Activated naive CD8-positive, alpha-beta T cell treated with anti-CD3 and anti-CD28 coated beads, Interleukin-2, amount 50 U/mL, for 24 hours (primary cell): ENCODE measurements around the gene ACCSL.

ENCODE experiments used
- ATAC-seq: fragments of 150-1000 bp; cut with Tn5 transposase; one replicate; pipeline ENCODE4 v1.10.0; 2021
- DNase-seq: peaks from one replicate; pipeline ENCODE4 v3.0.0; 2021
- H3K27ac Mint-ChIP-seq: one replicate; pipeline ENCODE4 v1.8.0; 2021; ENCODE audit warnings: mild to moderate bottlenecking, mixed read lengths
- H3K27me3 Mint-ChIP-seq: one replicate; pipeline ENCODE4 v1.8.0; 2021; ENCODE audit warnings: mixed read lengths
- H3K36me3 Mint-ChIP-seq: one replicate; pipeline ENCODE4 v1.8.0; 2021; ENCODE audit warnings: low read depth, mixed read lengths
- H3K4me1 Mint-ChIP-seq: one replicate; pipeline ENCODE4 v1.8.0; 2021; ENCODE audit warnings: mixed read lengths
- H3K4me3 Mint-ChIP-seq: one replicate; pipeline ENCODE4 v1.8.0; 2021; ENCODE audit warnings: mild to moderate bottlenecking, moderate library complexity, mixed read lengths
- H3K9me3 Mint-ChIP-seq: one replicate; pipeline ENCODE4 v1.8.0; 2021; ENCODE audit warnings: mixed read lengths

The ACCSL gene

GRCh38 chr11:44014968-44015623 lies 32.7 kb upstream of the ACCSL start:
- Mint-ChIP-seq H3K27me3 (peaks cover 2% of the 10 kb centered on the region), H3K4me3 (no peak overlapping the region), H3K9me3 (no peaks in the 10 kb centered on the region), H3K4me1 (no peaks in the 10 kb centered on the region), H3K36me3 (no peaks in the 10 kb centered on the region), H3K27ac (no peak overlapping the region)
- no peak for ATAC-seq
- no peak for DNase-seq

- Mint-ChIP-seq H3K27ac (no peak overlapping the region), H3K27me3 (peaks cover 2% of the 10 kb centered on the region), H3K36me3 (no peaks in the 10 kb centered on the region), H3K9me3 (no peaks in the 10 kb centered on the region), H3K4me1 (no peaks in the 10 kb centered on the region), H3K4me3 (no peak overlapping the region)
- no peak for ATAC-seq
- DNase-seq = no peak
Observed at GRCh38 chr11:44015624-44016007, 32.2 kb upstream of the ACCSL start.

- Mint-ChIP-seq H3K4me3 (no peak overlapping the region), H3K27me3 (peaks cover 2% of the 10 kb centered on the region), H3K4me1 (no peaks in the 10 kb centered on the region), H3K27ac (no peak overlapping the region), H3K36me3 (no peaks in the 10 kb centered on the region), H3K9me3 (no peaks in the 10 kb centered on the region)
- DNase-seq (no peak), ATAC-seq (no peak)
Observed at GRCh38 chr11:44016131-44016530, 31.6 kb upstream of the ACCSL start.

GRCh38 chr11:44016546-44017442 lies 31.0 kb upstream of the ACCSL start:
- Mint-ChIP-seq H3K27me3 (peaks cover 2% of the 10 kb centered on the region), H3K4me3 (no peak overlapping the region), H3K36me3 (no peaks in the 10 kb centered on the region), H3K4me1 (no peaks in the 10 kb centered on the region), H3K9me3 (no peaks in the 10 kb centered on the region), H3K27ac (no peak overlapping the region)
- ATAC-seq (no peak), DNase-seq (no peak)

- ATAC-seq (no peak), DNase-seq (no peak)
- Mint-ChIP-seq H3K4me3 (no peak overlapping the region), H3K27ac (no peak overlapping the region), H3K36me3 (no peaks in the 10 kb centered on the region), H3K9me3 (peaks cover 3% of the 10 kb centered on the region), H3K4me1 (no peaks in the 10 kb centered on the region), H3K27me3 (peaks cover 4% of the 10 kb centered on the region)
Observed at GRCh38 chr11:44017443-44018126, 30.2 kb upstream of the ACCSL start.

- DNase-seq (no peak), ATAC-seq (peak; percentile 33)
- Mint-ChIP-seq H3K9me3 (peaks cover 6% of the 10 kb centered on the region), H3K27me3 (peaks cover 6% of the 10 kb centered on the region), H3K36me3 (no peaks in the 10 kb centered on the region), H3K4me3 (no peak overlapping the region), H3K4me1 (no peaks in the 10 kb centered on the region), H3K27ac (no peak overlapping the region)
Observed at GRCh38 chr11:44018127-44018521, 29.7 kb upstream of the ACCSL start.

- DNase-seq (no peak), ATAC-seq (no peak)
- Mint-ChIP-seq H3K4me1 (no peaks in the 10 kb centered on the region), H3K27ac (no peak overlapping the region), H3K36me3 (no peaks in the 10 kb centered on the region), H3K27me3 (peaks cover 9% of the 10 kb centered on the region), H3K4me3 (no peak overlapping the region), H3K9me3 (peaks cover 13% of the 10 kb centered on the region)
Observed at GRCh38 chr11:44018829-44019228, 29.0 kb upstream of the ACCSL start.

- Mint-ChIP-seq H3K27me3 (peaks cover 31% of the 10 kb centered on the region), H3K9me3 (peaks cover 21% of the 10 kb centered on the region), H3K4me3 (no peak overlapping the region), H3K36me3 (no peaks in the 10 kb centered on the region), H3K27ac (no peak overlapping the region), H3K4me1 (no peaks in the 10 kb centered on the region)
- no peak for DNase-seq
- no peak for ATAC-seq
Observed at GRCh38 chr11:44024977-44025376, 22.8 kb upstream of the ACCSL start.

- ATAC-seq (no peak), DNase-seq (no peak)
- no peak overlapping the region for H3K4me3 Mint-ChIP-seq
- no peaks in the 10 kb centered on the region for H3K36me3 Mint-ChIP-seq
- H3K9me3 Mint-ChIP-seq = peaks cover 21% of the 10 kb centered on the region
- no peaks in the 10 kb centered on the region for H3K4me1 Mint-ChIP-seq
- H3K27ac Mint-ChIP-seq = no peak overlapping the region
- H3K27me3 Mint-ChIP-seq = peaks cover 36% of the 10 kb centered on the region
Observed at GRCh38 chr11:44025727-44026126, 22.1 kb upstream of the ACCSL start.

GRCh38 chr11:44028401-44028800 lies 19.4 kb upstream of the ACCSL start:
- peaks cover 34% of the 10 kb centered on the region for H3K27me3 Mint-ChIP-seq
- DNase-seq (no peak), ATAC-seq (no peak)
- no peak overlapping the region for H3K4me3 Mint-ChIP-seq
- no peaks in the 10 kb centered on the region for H3K36me3 Mint-ChIP-seq
- H3K9me3 Mint-ChIP-seq = peaks cover 12% of the 10 kb centered on the region
- H3K27ac Mint-ChIP-seq = no peak overlapping the region
- no peaks in the 10 kb centered on the region for H3K4me1 Mint-ChIP-seq

- Mint-ChIP-seq H3K27me3 (peaks cover 34% of the 10 kb centered on the region), H3K4me1 (no peaks in the 10 kb centered on the region), H3K9me3 (peaks cover 7% of the 10 kb centered on the region), H3K27ac (no peak overlapping the region), H3K36me3 (no peaks in the 10 kb centered on the region), H3K4me3 (no peak overlapping the region)
- DNase-seq = no peak
- no peak for ATAC-seq
Observed at GRCh38 chr11:44028816-44029506, 18.8 kb upstream of the ACCSL start.

GRCh38 chr11:44029507-44029845 lies 18.3 kb upstream of the ACCSL start:
- Mint-ChIP-seq H3K4me1 (no peaks in the 10 kb centered on the region), H3K27ac (no peak overlapping the region), H3K9me3 (peaks cover 7% of the 10 kb centered on the region), H3K27me3 (peaks cover 32% of the 10 kb centered on the region), H3K36me3 (no peaks in the 10 kb centered on the region), H3K4me3 (no peak overlapping the region)
- ATAC-seq (no peak), DNase-seq (no peak)

GRCh38 chr11:44029977-44030911 lies 17.5 kb upstream of the ACCSL start:
- Mint-ChIP-seq H3K36me3 (no peaks in the 10 kb centered on the region), H3K27ac (no peak overlapping the region), H3K9me3 (peaks cover 7% of the 10 kb centered on the region), H3K4me1 (no peaks in the 10 kb centered on the region), H3K4me3 (no peak overlapping the region), H3K27me3 (peaks cover 30% of the 10 kb centered on the region)
- DNase-seq = no peak
- ATAC-seq = no peak

- H3K4me3 Mint-ChIP-seq = no peak overlapping the region
Observed at GRCh38 chr11:44030996-44031395, 16.8 kb upstream of the ACCSL start.

More at GRCh38 chr11:44030996-44031395, 16.8 kb upstream of the ACCSL start:
- Mint-ChIP-seq H3K36me3 (no peaks in the 10 kb centered on the region), H3K27me3 (peaks cover 26% of the 10 kb centered on the region), H3K9me3 (peaks cover 4% of the 10 kb centered on the region), H3K4me1 (no peaks in the 10 kb centered on the region), H3K27ac (no peak overlapping the region)
- no peak for ATAC-seq
- no peak for DNase-seq
